Measurements from ENCODE around the gene PHF5A. TPM values are rescaled to one million over a fixed set of nuclear protein-coding genes. Genes with fewer than 3 reads are reported as not detected.

Gene PHF5A
- total RNA-seq, 2 donors from 2014 or later = 27.5 to 33.5 TPM

DNA sequence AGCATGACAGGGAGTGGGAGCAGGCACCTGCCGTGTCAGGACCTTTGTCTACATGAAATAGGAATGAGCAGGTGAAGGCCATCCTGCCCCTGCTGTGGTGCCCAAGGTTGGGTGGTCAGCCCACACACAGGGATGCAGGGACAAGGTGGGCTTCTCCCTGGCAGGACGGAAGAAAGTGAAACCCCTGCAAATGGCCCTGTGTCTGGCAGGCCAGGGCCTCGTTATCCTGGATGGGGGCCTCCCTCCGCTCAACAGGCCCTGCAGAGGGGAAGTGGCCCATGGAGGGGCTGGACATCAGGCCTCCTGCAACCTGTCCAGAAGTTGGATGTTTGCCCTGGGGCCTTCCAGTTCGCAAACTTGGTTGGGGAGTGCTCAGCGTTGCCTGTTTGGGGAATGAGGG lies 36.8 kb downstream of the PHF5A start:
- intact Hi-C loops (cut with DNase I) = no loop called here
- no peak for DNase-seq (ENCODE audit: low spot score)

DNA sequence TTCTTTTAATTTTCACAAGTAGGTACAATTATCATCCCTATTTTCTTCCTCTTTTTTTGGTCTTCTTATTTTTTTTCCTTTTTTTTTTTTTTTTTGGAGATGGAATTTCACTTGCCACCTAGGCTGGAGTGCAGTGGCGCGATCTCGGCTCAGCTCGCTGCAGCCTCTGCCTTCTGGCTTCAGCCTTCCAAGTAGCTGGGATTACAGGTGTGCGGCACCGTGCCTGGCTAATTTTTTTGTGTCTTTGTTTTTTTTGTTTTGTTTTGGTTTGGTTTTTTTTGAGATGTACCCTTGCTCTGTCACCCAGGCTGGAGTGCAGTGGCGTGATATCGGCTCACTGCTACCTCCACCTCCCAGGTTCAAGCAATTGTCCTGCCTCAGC lies 38.5 kb downstream of the PHF5A start:
- no peak for DNase-seq (ENCODE audit: low spot score)
- intact Hi-C loops (cut with DNase I) = no loop called here

DNA sequence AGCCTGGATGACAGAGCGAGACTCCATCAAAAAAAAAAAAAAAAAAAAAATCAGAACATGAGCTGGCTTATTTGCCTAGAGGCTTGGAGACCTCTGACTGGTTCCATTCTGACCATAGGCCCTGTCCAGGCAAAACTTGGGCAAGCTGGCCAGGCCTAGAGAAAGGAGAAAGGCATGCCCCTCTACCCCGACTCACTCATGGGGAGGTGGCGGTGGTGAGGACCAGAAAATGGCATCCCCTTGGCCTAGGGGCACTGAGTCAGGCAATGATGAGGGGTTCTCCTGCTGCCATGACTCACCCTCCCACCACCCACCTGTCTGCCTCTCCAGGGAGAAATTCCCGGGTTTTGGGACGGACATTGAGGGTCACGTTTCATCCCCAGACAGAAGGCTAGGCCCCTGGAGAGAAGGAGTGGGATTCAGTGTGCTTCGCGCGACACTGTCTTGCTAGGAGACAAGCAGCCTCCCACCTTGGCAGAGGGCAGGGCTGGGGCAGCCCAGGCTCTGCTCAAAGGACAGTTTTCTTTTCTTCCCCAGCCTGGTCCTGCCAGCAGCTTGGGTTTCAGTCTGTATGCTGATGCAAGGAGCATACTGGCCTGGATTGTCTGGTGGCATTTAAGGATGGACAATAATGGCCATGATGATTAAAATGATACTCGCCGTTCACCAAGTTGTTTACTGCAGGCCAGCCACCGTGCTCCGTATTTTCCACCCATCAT lies 39.1 kb downstream of the PHF5A start:
- intact Hi-C loops (cut with DNase I) = no loop called here
- no peak for DNase-seq (ENCODE audit: low spot score)

DNA sequence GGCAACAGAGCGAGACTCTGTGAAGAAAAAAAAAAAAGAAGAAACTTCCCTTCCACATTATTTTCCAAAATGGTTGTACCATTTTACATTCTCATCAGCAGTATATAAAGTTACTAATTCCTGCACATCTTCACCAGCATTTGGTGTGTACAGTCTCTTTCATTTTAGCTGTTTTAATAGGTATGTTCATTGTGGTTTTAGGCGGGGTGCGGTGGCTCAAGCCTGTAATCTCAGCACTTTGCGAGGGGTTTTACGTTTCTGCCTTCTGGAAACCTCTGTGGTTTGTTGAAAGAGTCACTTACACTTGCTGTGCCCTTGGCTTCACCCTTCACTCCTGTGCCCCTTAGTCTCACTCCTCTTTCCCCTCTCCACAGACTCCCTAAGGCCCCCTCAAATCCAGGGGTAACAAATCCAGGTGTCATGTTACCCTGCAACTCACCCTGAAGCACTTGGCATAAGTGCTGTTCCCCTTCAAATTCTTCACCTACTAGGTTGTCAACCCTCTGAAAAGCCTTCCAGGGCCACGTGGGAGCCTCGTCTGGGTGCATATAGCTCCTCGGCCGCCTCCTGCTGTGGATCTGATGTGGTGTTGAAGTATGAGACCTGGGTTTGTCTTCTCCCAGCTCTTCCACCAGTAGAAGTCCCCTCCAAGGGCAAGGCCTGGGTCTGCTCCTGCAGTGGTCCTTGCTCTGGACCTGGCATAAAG lies 42.7 kb downstream of the PHF5A start:
- DNase-seq (ENCODE audit: low spot score) = no peak
- intact Hi-C loops (cut with DNase I) = no loop called here

DNA sequence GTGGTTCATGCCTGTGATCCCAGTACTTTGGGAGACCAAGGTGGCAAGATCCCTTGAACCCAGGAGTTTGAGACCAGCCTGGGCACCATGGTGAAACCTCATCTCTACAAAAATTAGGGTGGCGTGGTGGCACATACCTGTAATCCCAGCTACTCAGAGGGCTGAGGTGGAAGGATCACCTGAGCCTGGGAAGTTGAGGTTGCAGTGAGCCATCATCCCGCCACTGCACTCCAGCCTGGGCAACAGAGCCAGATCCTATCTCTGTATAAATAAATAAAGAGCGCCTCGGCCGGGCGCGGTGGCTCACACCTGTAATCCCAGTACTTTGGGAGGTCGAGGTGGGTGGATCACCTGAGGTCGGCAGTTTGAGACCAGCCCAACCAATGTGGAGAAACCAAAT lies 49.8 kb downstream of the PHF5A start:
- DNase-seq (ENCODE audit: low spot score) = no peak
- intact Hi-C loops (cut with DNase I) = no loop called here

DNA sequence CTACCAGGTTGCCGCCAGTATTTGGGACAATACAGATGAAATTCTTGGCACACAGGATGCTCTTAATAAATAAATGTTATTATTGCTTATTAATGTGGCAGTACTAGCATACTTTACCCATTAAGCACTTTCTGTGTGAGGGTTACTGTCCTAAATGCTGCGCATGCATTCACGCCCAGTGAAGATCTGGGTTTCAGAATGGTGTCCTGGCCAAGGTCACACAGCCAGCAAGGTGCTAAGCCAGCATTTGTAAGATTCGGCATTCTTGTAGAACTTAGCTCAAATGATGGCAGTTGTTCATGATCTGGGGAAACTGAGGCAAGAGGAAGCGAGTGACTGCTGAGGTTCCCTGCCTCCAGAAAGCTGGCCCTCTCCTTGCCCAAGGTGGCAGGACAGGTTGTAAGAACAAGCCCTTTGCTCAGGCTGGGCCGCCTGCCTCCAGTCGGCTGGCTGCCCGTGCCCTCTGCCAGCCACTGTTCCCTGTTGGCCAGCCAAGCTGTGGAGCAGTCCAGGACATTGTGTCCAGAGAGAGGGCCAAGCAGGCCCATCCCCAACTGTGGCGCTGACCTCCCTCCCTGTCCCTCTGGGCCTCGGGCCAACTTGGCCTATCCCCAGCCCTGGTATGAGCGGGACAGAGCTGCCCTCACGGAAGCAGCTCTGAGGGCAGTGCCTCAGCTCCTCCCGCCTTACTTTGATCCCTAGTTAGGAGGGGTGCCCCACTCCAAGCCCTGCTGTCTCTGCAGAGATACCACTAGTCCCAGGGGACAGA lies 50.7 kb downstream of the PHF5A start:
- DNase-seq (ENCODE audit: low spot score) = peak; percentile 91
- intact Hi-C loops (cut with DNase I) = no loop called here

DNA sequence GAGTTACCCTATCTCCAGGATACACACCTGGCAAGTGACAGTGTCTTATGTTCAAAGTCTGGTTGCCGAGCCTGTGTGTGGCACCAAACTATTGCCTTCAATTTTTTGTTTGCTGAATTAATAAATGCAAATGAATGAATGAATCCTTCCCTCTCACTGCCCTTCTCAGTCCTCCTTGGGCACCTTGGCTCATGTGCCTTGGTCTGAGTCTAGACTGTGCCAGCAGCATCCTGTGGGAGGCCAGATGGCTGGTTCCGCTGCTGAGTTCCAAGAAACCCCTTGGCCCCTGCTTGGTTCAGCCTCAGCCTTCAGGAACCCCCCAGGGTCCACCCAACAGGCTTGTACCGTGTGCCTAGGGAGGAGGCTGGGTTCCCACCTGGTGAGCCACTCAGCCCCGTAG lies 52.9 kb downstream of the PHF5A start:
- intact Hi-C loops (cut with DNase I) = no loop called here
- DNase-seq (ENCODE audit: low spot score) = no peak

DNA sequence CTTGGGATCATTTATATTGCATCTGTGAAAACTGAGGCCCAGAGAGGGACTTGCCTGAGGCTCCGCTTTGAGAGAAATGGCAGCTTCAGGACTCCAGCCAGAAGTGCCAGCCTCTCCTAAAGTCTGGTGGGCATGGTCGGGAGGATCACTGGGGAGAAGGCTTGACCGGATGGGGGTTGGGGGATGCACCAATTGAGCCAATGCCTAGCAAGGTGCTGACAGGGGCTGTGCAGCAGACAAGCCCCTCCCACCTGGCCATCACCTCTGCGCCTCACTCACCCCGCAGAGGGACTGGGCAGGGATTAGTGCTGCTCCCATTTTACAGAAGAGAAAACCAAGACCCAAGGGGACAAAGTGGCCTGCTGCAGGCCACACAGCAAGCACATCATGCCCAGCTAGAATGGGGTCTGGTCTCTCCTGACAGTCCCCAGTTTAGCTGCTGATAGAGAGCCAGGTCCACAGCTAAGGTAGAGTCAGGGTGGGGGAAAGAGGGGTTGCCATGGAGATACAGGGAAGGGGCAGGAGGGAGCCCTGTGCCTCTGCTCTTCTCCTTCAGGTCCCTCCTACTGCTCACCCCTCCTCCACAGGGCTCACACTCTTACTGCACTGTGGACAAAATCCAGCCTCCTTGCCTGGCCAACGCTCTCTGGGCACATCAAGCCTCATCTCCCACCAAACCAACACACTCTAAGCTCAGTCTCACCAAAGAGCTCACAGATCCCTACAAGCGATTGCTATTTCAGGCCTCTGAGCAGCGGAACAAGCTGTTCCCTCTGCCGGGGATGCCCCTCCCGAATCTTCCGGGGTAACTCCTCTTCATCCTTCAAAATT lies 57.3 kb downstream of the PHF5A start:
- DNase-seq (ENCODE audit: low spot score) = no peak
- intact Hi-C loops (cut with DNase I) = no loop called here

DNA sequence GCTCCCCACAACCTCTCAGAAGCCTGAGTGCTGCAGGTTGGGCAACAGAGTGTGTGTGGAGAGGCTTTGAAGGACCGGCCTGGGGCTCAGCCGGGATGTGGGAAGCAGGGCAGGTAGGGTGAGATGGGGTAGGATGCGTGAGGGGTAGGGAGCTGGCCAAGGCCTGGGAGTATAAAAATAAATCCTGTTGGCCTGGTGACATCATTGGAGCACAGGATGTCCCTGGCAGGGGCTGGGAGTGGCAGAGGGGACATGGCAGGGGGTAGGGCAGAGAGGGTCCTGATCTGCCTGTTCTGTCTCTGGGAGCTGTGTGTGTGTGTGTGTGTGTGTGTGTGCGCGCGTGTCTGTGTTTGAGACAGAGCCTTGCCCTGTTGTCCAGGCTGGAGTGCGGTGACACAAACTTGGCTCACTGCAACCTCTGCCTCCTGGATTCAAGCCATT lies 58.2 kb downstream of the PHF5A start:
- intact Hi-C loops (cut with DNase I) = no loop called here
- no peak for DNase-seq (ENCODE audit: low spot score)

Other genes starting within 250 kb of the PHF5A start
- 1 to 10 TPM; 1.8 to 1.9 TPM for gene CHADL, start 227.8 kb downstream of the PHF5A start, total RNA-seq
- 10 to 100 TPM; 26.2 to 39.4 TPM for gene RANGAP1, start 182.5 kb downstream of the PHF5A start, total RNA-seq
- 10 to 100 TPM; 36.1 to 41.7 TPM for gene ZC3H7B, start 167.2 kb downstream of the PHF5A start, total RNA-seq
- gene TEF, start 86.8 kb downstream of the PHF5A start, total RNA-seq = 10 to 100 TPM; 10.5 to 20.5 TPM
- gene TOB2, start 21.9 kb downstream of the PHF5A start, total RNA-seq = 10 to 100 TPM; 36.8 to 37.0 TPM
- 10 to 100 TPM; 61.4 to 63.8 TPM for gene ACO2, start 425 bp upstream of the PHF5A start, total RNA-seq
- gene POLR3H, start 75.8 kb upstream of the PHF5A start, total RNA-seq = 10 to 100 TPM; 29.9 to 35.4 TPM
- 10 to 100 TPM; 11.5 to 27.0 TPM for gene CSDC2, start 92.3 kb upstream of the PHF5A start, total RNA-seq
- gene PMM1, start 121.1 kb upstream of the PHF5A start, total RNA-seq = 10 to 100 TPM; 17.9 to 18.8 TPM
- gene DESI1, start 152.4 kb upstream of the PHF5A start, total RNA-seq = 10 to 100 TPM; 22.1 to 22.7 TPM
- 100 to 1,000 TPM; 145 to 154 TPM for gene XRCC6, start 152.6 kb upstream of the PHF5A start, total RNA-seq
- gene SNU13, start 220.2 kb upstream of the PHF5A start, total RNA-seq = 100 to 1,000 TPM in 1 of 2 donors, 10 to 100 TPM in 1; 86.2 to 103 TPM
- gene MEI1, start 230.8 kb upstream of the PHF5A start, total RNA-seq = 1 to 10 TPM; 1.4 to 4.3 TPM

Data from posterior vena cava (tissue), 2 donors.